ENCODE data around the gene TNNI2. TPM values are rescaled to one million over a fixed set of nuclear protein-coding genes. Genes with fewer than 3 reads are reported as not detected.

The TNNI2 gene
- total and polyA plus RNA-seq, 2 donors (not counting 1 experiment from before 2014, with no cell fraction given): not detected

DNA sequence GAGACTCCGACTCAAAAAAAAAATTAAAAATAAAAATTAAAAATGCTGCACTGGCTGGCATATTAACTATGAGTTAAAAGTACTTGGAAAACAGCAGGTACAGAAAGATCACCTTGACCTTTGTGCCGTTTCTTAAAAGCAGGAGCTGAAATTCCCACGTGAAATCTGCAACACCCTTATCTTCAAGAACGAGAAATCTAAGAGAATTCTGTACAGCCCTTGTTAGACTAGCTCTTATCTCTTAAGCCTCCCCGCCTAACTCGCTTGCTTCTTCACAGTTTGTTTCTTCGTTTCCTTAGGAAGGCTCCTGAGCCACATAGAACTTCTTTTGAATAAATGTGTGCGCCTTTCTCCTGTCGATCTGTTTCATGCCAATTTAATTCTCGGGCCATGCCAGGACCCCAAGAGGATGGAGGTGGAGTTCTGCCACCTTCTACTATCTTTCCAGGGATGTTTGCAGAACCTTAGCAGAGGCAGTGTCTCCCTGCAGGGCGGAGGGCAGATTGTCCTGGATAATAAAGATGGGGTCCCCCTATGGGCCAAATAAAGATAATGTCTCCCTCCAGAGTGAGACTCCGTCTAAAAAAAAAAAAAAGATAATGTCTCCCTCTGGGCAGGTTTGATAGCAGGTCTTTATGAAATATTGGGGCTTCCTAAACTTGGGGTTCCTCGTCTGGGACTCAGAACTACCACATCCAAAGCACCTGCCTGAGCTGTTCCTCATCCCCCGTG, 31.4 kb upstream of the TNNI2 start:
- no peak overlapping the region for H3K27ac ChIP-seq (ENCODE audit: insufficient read depth, low read length)
- H3K27me3 ChIP-seq (ENCODE audit: control insufficient read depth, insufficient read depth, low read length): peaks cover 7% of the 10 kb centered on the region

DNA sequence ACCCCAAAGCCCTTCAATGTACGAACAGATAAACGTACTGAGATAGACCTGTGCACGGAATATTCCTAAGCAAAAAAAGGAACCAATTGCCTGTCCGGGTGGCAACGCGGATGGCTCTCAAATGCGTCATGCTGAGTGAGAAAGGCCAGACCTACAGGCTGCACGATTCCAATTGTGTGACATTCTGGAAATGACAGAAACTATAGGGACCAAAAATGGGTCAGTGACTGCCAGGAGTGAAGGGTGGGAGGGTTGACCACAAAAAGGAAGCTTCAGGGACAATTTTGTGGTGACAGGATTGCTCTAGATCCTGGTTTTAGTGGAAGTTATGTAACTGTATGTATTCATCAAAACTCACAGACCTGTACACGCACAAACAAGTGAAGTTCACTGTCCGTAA, 28.0 kb upstream of the TNNI2 start:
- Histone ChIP-seq H3K36me3 (ENCODE audit: control insufficient read depth, insufficient read depth, low read length) (no peaks in the 10 kb centered on the region), H3K4me2 (ENCODE audit: extremely low read depth, insufficient read depth, low read length) (no peak overlapping the region), H3K9me3 (ENCODE audit: control insufficient read depth, insufficient read depth, low read depth, low read length) (no peaks in the 10 kb centered on the region), H3K4me3 (replicated peaks in 1 of 4; ENCODE audit: control extremely low read depth in 1 of 4, insufficient read depth in 1 of 4, low read depth in 3 of 4, low read length in 4 of 4) (no peak overlapping the region), H2AFZ (ENCODE audit: low read length) (no peak overlapping the region), H3K4me1 (ENCODE audit: control insufficient read depth, extremely low read depth, insufficient read depth, low read length) (no peaks in the 10 kb centered on the region), H3K27ac (ENCODE audit: insufficient read depth, low read length) (no peak overlapping the region), H3K9ac (ENCODE audit: insufficient read depth, low read length) (no peak overlapping the region), H3K27me3 (ENCODE audit: control insufficient read depth, insufficient read depth, low read length) (peaks cover 4% of the 10 kb centered on the region), H3K79me2 (ENCODE audit: control insufficient read depth, insufficient read depth, low read length) (no peaks in the 10 kb centered on the region), H4K20me1 (ENCODE audit: control insufficient read depth, extremely low read depth, insufficient read depth, low read length) (no peaks in the 10 kb centered on the region)
- no peak for DNase-seq (ENCODE audit: low read depth in 2 of 2)
- TF ChIP-seq, protein P1, sequence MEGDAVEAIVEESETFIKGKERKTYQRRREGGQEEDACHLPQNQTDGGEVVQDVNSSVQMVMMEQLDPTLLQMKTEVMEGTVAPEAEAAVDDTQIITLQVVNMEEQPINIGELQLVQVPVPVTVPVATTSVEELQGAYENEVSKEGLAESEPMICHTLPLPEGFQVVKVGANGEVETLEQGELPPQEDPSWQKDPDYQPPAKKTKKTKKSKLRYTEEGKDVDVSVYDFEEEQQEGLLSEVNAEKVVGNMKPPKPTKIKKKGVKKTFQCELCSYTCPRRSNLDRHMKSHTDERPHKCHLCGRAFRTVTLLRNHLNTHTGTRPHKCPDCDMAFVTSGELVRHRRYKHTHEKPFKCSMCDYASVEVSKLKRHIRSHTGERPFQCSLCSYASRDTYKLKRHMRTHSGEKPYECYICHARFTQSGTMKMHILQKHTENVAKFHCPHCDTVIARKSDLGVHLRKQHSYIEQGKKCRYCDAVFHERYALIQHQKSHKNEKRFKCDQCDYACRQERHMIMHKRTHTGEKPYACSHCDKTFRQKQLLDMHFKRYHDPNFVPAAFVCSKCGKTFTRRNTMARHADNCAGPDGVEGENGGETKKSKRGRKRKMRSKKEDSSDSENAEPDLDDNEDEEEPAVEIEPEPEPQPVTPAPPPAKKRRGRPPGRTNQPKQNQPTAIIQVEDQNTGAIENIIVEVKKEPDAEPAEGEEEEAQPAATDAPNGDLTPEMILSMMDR (conservative IDR thresholded peaks at IDR 0.05 in 1 of 2, IDR thresholded peaks at IDR 0.05 in 1 of 2; ENCODE audit: low read depth in 1 of 2, low read length in 2 of 2): no peak
- TF ChIP-seq EZH2 (IDR thresholded peaks at IDR 0.05; ENCODE audit: low read length, missing control alignments): no peak

More for the DNA sequence above, 31.4 kb upstream of the TNNI2 start:
- DNase-seq (ENCODE audit: low read depth in 2 of 2): no peak
- H3K9me3 ChIP-seq (ENCODE audit: control insufficient read depth, insufficient read depth, low read depth, low read length): no peaks in the 10 kb centered on the region
- no peaks in the 10 kb centered on the region for H3K4me1 ChIP-seq (ENCODE audit: control insufficient read depth, extremely low read depth, insufficient read depth, low read length)
- H3K36me3 ChIP-seq (ENCODE audit: control insufficient read depth, insufficient read depth, low read length): no peaks in the 10 kb centered on the region
- no peaks in the 10 kb centered on the region for H3K79me2 ChIP-seq (ENCODE audit: control insufficient read depth, insufficient read depth, low read length)
- H4K20me1 ChIP-seq (ENCODE audit: control insufficient read depth, extremely low read depth, insufficient read depth, low read length): no peaks in the 10 kb centered on the region
- H3K9ac ChIP-seq (ENCODE audit: insufficient read depth, low read length): no peak overlapping the region
- no peak overlapping the region for H3K4me3 ChIP-seq (replicated peaks in 1 of 4; ENCODE audit: control extremely low read depth in 1 of 4, insufficient read depth in 1 of 4, low read depth in 3 of 4, low read length in 4 of 4)
- H2AFZ ChIP-seq (ENCODE audit: low read length): no peak overlapping the region
- H3K4me2 ChIP-seq (ENCODE audit: extremely low read depth, insufficient read depth, low read length): no peak overlapping the region
- TF ChIP-seq EZH2 (IDR thresholded peaks at IDR 0.05; ENCODE audit: low read length, missing control alignments): no peak
- TF ChIP-seq, protein P1 (conservative IDR thresholded peaks at IDR 0.05 in 1 of 2, IDR thresholded peaks at IDR 0.05 in 1 of 2; ENCODE audit: low read depth in 1 of 2, low read length in 2 of 2): peak in 1 of 2 donors; percentile 9

DNA sequence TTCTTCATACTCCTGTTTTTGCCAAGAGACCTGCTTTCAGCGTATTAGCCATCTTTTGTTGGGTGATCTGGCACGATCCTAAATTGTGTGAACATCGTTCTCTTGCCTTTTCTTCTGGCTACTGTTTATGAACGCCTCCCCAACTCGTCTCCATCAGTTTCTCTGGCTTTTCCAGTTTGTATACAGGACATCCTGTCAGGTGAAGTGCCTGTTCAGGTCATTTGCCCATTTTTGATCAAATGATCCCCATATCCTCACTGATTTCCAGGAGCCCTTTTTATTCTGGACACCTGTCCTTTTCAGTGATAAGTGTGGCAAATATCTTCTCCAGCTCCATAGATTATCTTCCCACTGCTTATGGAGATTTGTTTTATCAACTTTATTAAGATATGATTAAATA, 26.5 kb upstream of the TNNI2 start:
- Histone ChIP-seq H4K20me1 (ENCODE audit: control insufficient read depth, extremely low read depth, insufficient read depth, low read length) (no peaks in the 10 kb centered on the region), H3K9me3 (ENCODE audit: control insufficient read depth, insufficient read depth, low read depth, low read length) (no peaks in the 10 kb centered on the region), H3K27me3 (ENCODE audit: control insufficient read depth, insufficient read depth, low read length) (peaks cover 4% of the 10 kb centered on the region), H3K4me3 (replicated peaks in 1 of 4; ENCODE audit: control extremely low read depth in 1 of 4, insufficient read depth in 1 of 4, low read depth in 3 of 4, low read length in 4 of 4) (no peak overlapping the region), H2AFZ (ENCODE audit: low read length) (no peak overlapping the region), H3K79me2 (ENCODE audit: control insufficient read depth, insufficient read depth, low read length) (no peaks in the 10 kb centered on the region), H3K9ac (ENCODE audit: insufficient read depth, low read length) (no peak overlapping the region), H3K36me3 (ENCODE audit: control insufficient read depth, insufficient read depth, low read length) (no peaks in the 10 kb centered on the region), H3K27ac (ENCODE audit: insufficient read depth, low read length) (no peak overlapping the region), H3K4me1 (ENCODE audit: control insufficient read depth, extremely low read depth, insufficient read depth, low read length) (no peaks in the 10 kb centered on the region), H3K4me2 (ENCODE audit: extremely low read depth, insufficient read depth, low read length) (no peak overlapping the region)
- TF ChIP-seq, protein P1 (conservative IDR thresholded peaks at IDR 0.05 in 1 of 2, IDR thresholded peaks at IDR 0.05 in 1 of 2; ENCODE audit: low read depth in 1 of 2, low read length in 2 of 2): no peak
- DNase-seq (ENCODE audit: low read depth in 2 of 2): no peak
